ENCODE measurements around the gene SMAD9.
A peak's percentile ranks its signal among the peaks of the same experiment; 100 is the strongest.
"Not testable (repeated sequence)": the region's sequence is repeated elsewhere in the genome, so short reads cannot be mapped to it uniquely, and the experiment has no call there.

SMAD9 gene

GRCh38 chr13:36884235-36884634 is 35.8 kb downstream of the SMAD9 start:
- TF ChIP-seq CTCF (conservative IDR thresholded peaks at IDR 0.05; ENCODE audit: low read depth): no peak
- CTCF ChIA-PET: interaction anchor here (0.7 kb wide), 1 partner anchor 14 kb away, joined by 4 read pairs; no protein-coding TSS in a partner anchor
- POLR2A ChIA-PET (ENCODE audit: low non-redundant PET): no interaction called here
- no peak for DNase-seq (ENCODE audit: low spot score)
- H3K27ac ChIP-seq: no peak overlapping the region

DNA sequence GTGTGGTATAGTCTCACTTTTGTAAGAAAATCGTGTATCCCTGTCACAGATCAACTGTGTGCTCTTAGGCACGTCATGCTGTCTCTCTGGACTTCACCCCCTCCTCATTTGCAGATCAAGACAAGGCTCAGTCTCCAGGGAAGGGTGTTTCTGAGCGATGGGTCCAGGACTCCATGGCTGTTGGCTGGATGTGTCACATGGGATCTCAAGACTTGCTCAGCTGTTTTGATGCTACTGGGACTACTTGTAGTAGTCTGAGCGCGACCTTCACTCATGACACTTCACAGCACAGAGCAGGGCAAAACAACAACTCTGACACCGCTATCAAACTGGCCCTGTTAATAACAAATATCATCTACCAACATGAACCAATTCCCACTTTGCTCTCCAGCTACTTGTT is 36.2 kb downstream of the SMAD9 start:
- H3K27ac ChIP-seq: peak overlapping the region; percentile 23; the same call in 1 of the 2 replicates
- ChIA-PET POLR2A (ENCODE audit: low non-redundant PET) (no interaction called here), CTCF (no interaction called here)
- no peak for TF ChIP-seq CTCF (conservative IDR thresholded peaks at IDR 0.05; ENCODE audit: low read depth)
- DNase-seq (ENCODE audit: low spot score): no peak

GRCh38 chr13:36883392-36883791 is 36.6 kb downstream of the SMAD9 start:
- POLR2A ChIA-PET (ENCODE audit: low non-redundant PET); DNase-seq (ENCODE audit: low spot score): not testable (repeated sequence)
- CTCF ChIA-PET: interaction anchor here (0.7 kb wide), 1 partner anchor 35 kb away, joined by 3 read pairs; no protein-coding TSS in a partner anchor
- H3K27ac ChIP-seq: peak overlapping the region; percentile 23; the same call in 1 of the 2 replicates

GRCh38 chr13:36882829-36883390 is 37.1 kb downstream of the SMAD9 start:
- ChIA-PET CTCF (interaction anchor here (0.7 kb wide), 1 partner anchor 34 kb away, joined by 3 read pairs; no protein-coding TSS in a partner anchor), POLR2A (ENCODE audit: low non-redundant PET) (no interaction called here)
- H3K27ac ChIP-seq: no peak overlapping the region

DNA sequence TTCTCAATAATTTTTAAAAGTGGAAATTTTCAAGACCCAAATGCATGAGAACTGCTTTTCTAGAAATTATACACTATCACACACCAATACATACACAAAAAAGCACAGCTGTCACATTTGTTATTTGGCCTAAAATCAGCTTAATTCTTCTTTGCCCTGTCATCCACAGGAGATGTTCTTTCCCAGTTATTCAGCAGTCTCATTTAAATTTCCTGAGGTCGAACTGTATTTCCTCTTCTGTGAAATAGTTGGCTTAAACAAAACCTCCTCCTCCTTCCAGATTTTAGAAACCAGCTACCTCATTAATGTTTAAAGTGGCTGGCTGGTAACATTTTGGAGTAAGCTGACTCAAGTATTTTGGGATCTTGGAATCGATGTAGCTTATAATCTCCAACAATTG is 39.1 kb downstream of the SMAD9 start:
- DNase-seq (ENCODE audit: low spot score): no peak
- TF ChIP-seq CTCF (conservative IDR thresholded peaks at IDR 0.05; ENCODE audit: low read depth): no peak
- H3K27ac ChIP-seq: no peak overlapping the region
- POLR2A ChIA-PET (ENCODE audit: low non-redundant PET): no interaction called here
- CTCF ChIA-PET: interaction anchor here (0.6 kb wide), 1 partner anchor 74 kb away, joined by 4 read pairs; no protein-coding TSS in a partner anchor

More at GRCh38 chr13:36882829-36883390, 37.1 kb downstream of the SMAD9 start:
- TF ChIP-seq CTCF (conservative IDR thresholded peaks at IDR 0.05; ENCODE audit: low read depth): no peak
- no peak for DNase-seq (ENCODE audit: low spot score)

DNA sequence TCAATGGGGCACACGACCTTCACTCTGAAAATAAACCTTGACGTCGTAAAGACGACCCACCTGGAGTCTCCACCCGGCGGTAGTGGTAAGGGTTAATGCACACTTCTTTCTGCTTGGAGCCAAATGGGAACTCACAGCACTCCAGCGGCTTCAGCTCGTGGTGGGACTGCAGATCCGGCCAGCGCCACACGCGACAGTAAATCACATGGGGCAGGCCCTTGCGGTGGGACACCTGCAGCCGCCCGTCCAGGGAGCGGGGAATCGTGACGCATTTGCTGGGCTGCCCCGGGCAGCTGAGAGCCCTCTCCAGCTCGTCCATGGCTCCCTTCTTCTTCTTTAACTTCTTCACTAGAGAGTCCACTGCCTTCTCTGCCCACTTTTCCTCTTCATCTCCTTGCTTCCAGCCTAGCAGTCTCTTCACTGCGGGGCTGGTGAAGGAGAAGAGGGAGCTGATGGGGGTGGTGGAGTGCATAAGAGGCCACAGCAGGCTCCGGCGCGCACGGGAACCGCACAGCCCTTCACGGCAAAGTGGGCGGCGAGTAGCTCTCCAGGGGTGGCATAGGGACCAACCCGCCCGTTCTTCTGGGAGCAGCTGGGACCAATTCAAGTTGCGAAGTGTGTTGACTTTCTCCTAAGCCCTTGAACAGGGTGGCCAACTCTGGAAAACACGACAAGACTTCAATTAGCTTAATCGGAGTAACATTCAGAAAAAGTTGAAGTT is 40.7 kb downstream of the SMAD9 start:
- no peak for TF ChIP-seq CTCF (conservative IDR thresholded peaks at IDR 0.05; ENCODE audit: low read depth)
- POLR2A ChIA-PET (ENCODE audit: low non-redundant PET): no interaction called here
- H3K27ac ChIP-seq: no peak overlapping the region
- CTCF ChIA-PET: no interaction called here
- DNase-seq (ENCODE audit: low spot score): no peak

DNA sequence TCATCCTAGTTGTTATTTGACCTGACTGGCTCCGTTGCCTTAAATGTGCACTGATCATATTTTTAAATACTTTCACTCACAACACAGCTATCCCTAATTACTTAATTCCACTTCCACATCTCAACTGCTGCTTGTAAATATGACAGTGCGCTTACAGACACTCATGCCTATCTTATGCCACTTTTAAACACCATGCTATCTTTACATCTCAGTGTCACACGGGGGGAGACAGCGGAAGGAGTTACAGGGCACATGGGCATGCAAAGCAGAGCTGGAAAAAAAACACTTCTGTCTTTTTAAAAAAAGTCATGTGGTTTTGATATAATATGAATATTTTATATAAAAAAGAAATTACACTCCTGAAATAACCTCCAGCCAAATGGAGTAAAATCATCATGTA is 44.1 kb downstream of the SMAD9 start:
- TF ChIP-seq CTCF (conservative IDR thresholded peaks at IDR 0.05; ENCODE audit: low read depth): no peak
- ChIA-PET POLR2A (ENCODE audit: low non-redundant PET) (no interaction called here), CTCF (no interaction called here)
- no peak overlapping the region for H3K27ac ChIP-seq
- no peak for DNase-seq (ENCODE audit: low spot score)

Measured in RWPE1 (cell line).